ENCODE measurements around the gene ILK. TPM values are rescaled to one million over a fixed set of nuclear protein-coding genes. Genes with fewer than 3 reads are reported as not detected.

Gene ILK
- total and polyA plus RNA-seq, 7 donors: 68.3 to 173 (median 90.3) TPM

GRCh38 chr11:6557063-6557462 is 46.5 kb upstream of the ILK start:
- H3K4me1 ChIP-seq: peaks cover 24% of the 10 kb centered on the region
- DNase-seq (no peak), ATAC-seq (no peak)
- no peaks in the 10 kb centered on the region for H3K9me3 ChIP-seq
- WGBS, 3 donors: 95 to 97% (median 97%) methylated on average over 11 of the region's 11 CpGs
- H3K36me3 ChIP-seq (ENCODE audit: insufficient read depth in 1 of 2, low read depth in 1 of 2): no peaks in the 10 kb centered on the region
- no peaks in the 10 kb centered on the region for H3K27me3 ChIP-seq (ENCODE audit: insufficient read depth in 3 of 3, low read length in 2 of 3)
- H3K4me3 ChIP-seq: no peak overlapping the region
- H3K27ac ChIP-seq: no peak overlapping the region
- TF ChIP-seq CTCF (IDR thresholded peaks at IDR 0.05): no peak
- intact Hi-C loops (cut with DNase I): no loop called here

GRCh38 chr11:6557761-6558674 is 45.6 kb upstream of the ILK start:
- H3K27me3 ChIP-seq (ENCODE audit: insufficient read depth in 3 of 3, low read length in 2 of 3): no peaks in the 10 kb centered on the region
- H3K27ac ChIP-seq: no peak overlapping the region
- no peak for DNase-seq
- peaks cover 24% of the 10 kb centered on the region for H3K4me1 ChIP-seq
- WGBS, 3 donors: 49 to 71% (median 50%) methylated on average over 14 of the region's 14 CpGs
- intact Hi-C loops (cut with DNase I): no loop called here
- no peak overlapping the region for H3K4me3 ChIP-seq
- peaks cover 0 to 2% of the 10 kb centered on the region in 2 donors for H3K36me3 ChIP-seq (ENCODE audit: insufficient read depth in 1 of 2, low read depth in 1 of 2)
- no peak for TF ChIP-seq CTCF (IDR thresholded peaks at IDR 0.05)
- no peaks in the 10 kb centered on the region for H3K9me3 ChIP-seq
- peak; percentile 30 to 54 (median 40) for ATAC-seq

DNA sequence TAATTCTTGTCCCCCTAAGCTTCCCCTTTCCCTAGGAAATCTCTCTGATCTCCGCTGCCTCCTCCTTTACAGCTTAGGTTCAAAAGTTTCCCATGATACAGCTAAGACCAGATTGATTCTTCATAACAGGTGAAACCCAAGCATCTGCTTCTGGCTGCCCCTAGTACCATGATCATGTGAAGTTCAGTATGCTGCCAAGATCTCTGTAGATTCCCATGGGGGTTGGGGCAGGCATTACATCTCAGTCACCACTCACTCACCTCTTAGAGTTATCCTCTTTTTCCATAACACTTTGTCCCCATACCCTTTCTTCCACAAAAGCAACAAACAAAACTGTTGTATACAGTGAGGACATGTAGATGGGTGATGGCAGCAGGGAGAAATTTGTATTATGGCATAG is 44.2 kb upstream of the ILK start:
- ATAC-seq (peak; percentile 66 to 85 (median 78)), DNase-seq (no peak)
- Histone ChIP-seq H3K27me3 (ENCODE audit: insufficient read depth in 3 of 3, low read length in 2 of 3) (no peaks in the 10 kb centered on the region), H3K9me3 (no peaks in the 10 kb centered on the region), H3K36me3 (ENCODE audit: insufficient read depth in 1 of 2, low read depth in 1 of 2) (peaks cover 0 to 14% of the 10 kb centered on the region in 2 donors), H3K27ac (peak overlapping the region; percentile 46), H3K4me1 (peaks cover 24% of the 10 kb centered on the region), H3K4me3 (no peak overlapping the region)
- 57 to 63% (median 60%) methylated on average over 1 of the region's 1 CpG for WGBS, 3 donors
- TF ChIP-seq CTCF (IDR thresholded peaks at IDR 0.05): no peak
- intact Hi-C loops (cut with DNase I): no loop called here

DNA sequence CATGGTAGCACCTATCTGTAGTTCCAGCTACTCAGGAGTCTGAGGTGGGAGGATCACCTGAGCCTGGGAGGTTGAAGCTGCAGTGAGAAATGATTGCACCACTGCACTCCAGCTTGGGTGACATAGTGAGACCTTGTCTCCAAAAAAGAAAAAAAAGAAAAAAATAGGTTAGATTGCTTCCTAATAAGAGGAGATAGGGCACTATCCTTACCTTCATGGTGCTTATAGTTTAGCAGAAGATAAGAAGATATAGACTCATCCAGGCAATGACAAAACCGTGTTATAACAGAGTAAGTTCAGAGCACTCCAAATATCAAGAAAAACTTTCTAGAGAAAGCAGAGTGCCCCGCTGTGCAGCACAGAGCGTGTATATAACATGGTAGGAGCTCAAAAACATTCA is 42.3 kb upstream of the ILK start:
- no peak for ATAC-seq
- 94 to 97% (median 97%) methylated on average over 3 of the region's 3 CpGs for WGBS, 3 donors
- no peak for TF ChIP-seq CTCF (IDR thresholded peaks at IDR 0.05)

More for the DNA sequence above, 42.3 kb upstream of the ILK start:
- intact Hi-C loops (cut with DNase I): no loop called here
- no peaks in the 10 kb centered on the region for H3K9me3 ChIP-seq
- H3K4me3 ChIP-seq: no peak overlapping the region
- H3K4me1 ChIP-seq: peaks cover 24% of the 10 kb centered on the region
- H3K27me3 ChIP-seq (ENCODE audit: insufficient read depth in 3 of 3, low read length in 2 of 3): no peaks in the 10 kb centered on the region
- H3K36me3 ChIP-seq (ENCODE audit: insufficient read depth in 1 of 2, low read depth in 1 of 2): peaks cover 0 to 21% of the 10 kb centered on the region in 2 donors
- no peak overlapping the region for H3K27ac ChIP-seq
- no peak for DNase-seq
